Pons (tissue), 1 donor: ENCODE results near the gene LRRC58.
"Not testable (repeated sequence)": the region's sequence is repeated elsewhere in the genome, so short reads cannot be mapped to it uniquely, and the experiment has no call there.

Experiments used
- DNase-seq: peaks from one replicate; pipeline ENCODE4 v3.0.0-alpha.2; 2016; ENCODE audit warnings: low spot score

The LRRC58 gene

GRCh38 chr3:120339362-120339761, 9.8 kb downstream of the LRRC58 start:
- DNase-seq = no peak

DNA sequence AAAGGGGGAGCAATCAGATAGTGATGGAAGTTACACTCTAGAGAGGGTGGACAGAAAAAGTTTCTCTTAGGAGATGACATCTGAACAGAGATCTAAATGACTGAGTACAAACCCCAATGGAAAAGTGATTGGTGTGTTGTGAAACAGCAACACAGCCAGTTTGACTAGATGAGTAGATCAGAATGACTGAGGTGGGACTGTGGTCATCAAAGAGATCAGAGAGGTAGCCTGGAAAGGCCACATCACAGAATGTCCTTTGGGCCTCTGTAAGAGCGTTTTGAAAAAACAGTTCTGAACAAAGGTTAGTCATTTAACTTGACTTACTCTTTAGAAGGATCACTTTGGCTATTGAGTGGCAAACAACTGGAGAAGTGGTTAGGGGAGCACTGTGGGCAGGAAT, 10.6 kb downstream of the LRRC58 start:
- DNase-seq = no peak

- DNase-seq = no peak
These were observed 16.5 kb downstream of the LRRC58 start for GRCh38 chr3:120332646-120333045.

GRCh38 chr3:120331076-120331475, 18.1 kb downstream of the LRRC58 start:
- DNase-seq = no peak

DNA sequence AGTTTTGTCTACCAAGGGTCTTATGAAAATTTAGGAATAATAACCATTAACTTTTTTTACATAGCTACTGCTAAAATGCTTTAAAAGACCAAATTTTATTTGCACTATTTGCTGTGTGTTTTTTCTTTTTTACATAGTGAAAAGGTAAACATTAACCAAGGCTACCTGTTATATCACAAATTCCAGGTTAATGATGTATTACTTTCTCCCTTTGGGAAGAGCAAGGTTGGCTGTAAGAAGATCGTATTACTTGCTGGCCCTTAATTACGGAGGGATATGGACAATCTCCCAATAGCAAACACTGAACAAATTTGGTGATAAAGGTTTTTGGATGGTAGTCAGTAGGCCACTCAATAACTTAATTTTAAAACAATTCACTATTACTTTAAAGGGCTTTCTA, 22.4 kb downstream of the LRRC58 start:
- no peak for DNase-seq

DNA sequence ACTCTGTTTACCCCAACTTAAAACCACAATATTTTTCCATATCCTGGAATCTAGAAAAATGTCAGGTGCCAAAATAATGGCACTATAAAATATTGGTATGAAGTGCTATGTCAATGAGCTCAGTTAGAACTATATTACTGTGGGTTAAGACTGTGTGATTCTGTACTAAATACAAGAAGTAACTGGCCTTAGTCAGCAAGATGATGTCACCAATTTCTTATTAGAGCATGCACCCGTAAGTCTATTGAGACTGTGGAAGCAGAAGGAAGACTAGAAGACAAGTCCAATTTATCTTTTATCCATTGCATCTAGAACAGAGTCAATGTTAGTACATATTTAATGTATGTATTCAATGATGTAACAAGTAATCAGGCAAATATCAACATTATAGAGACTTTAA, 25.0 kb downstream of the LRRC58 start:
- no peak for DNase-seq

DNA sequence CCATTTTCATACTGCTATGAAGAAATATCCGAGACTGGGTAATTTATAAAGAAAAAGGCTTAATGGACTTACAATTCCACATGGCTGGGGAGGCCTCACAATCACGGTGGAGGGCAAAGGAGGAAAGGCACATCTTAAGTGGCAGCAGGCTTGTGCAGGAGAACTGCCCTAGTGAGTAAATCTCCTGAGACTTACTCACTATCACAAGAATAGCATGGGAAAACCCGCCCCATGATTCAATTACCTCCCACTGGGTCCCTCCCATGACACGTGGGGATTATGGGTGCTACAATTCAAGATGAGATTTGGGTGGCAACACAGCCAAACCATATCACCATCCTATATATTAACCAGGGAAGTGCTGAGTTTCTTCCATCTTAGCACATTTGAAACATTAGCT, 25.4 kb downstream of the LRRC58 start:
- not testable (repeated sequence) for DNase-seq

DNA sequence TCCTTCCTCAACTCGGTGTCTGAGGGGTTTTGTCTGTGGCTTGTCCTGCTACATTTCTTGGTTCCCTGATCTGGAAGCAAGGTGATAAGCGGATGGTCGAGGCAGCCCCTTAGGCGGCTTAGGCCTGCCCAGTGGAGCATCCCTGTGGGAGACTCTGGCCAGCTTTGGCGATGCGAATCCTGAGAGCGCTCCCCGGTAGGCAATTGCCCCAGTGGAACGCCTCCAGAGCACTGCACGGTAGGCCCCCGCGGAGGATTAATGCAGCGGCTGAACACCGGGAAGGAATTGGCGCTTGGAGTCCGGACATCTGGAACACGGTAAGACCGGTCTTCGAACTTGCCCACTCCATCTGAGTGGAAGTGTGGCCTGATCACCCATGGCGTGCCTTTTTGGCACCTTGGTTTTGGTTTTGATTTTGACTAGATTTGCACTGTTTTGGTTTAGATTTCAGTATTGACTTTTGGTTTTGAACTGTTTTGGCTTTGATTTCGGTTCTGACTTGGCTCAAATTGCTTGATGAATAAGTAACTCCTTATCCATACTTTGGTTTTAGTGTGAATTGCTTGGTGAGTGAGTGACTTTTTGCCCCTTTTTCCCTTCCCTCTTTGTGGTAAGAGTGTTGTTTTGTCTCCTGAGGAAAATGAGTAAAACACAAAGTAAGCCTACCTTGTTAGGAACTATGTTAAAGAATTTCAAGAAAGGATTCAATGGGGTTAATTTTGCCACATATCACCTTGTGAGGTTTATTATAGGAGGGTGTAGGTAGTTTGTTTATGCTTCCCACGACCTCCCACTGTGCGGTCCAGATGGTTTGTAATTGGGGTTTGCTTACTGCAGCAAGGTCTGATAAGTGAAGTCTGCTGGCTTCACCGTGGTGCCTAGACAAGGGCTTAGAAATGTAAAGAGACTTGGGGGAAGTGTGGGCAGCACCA, 37.0 kb downstream of the LRRC58 start:
- no peak for DNase-seq

DNA sequence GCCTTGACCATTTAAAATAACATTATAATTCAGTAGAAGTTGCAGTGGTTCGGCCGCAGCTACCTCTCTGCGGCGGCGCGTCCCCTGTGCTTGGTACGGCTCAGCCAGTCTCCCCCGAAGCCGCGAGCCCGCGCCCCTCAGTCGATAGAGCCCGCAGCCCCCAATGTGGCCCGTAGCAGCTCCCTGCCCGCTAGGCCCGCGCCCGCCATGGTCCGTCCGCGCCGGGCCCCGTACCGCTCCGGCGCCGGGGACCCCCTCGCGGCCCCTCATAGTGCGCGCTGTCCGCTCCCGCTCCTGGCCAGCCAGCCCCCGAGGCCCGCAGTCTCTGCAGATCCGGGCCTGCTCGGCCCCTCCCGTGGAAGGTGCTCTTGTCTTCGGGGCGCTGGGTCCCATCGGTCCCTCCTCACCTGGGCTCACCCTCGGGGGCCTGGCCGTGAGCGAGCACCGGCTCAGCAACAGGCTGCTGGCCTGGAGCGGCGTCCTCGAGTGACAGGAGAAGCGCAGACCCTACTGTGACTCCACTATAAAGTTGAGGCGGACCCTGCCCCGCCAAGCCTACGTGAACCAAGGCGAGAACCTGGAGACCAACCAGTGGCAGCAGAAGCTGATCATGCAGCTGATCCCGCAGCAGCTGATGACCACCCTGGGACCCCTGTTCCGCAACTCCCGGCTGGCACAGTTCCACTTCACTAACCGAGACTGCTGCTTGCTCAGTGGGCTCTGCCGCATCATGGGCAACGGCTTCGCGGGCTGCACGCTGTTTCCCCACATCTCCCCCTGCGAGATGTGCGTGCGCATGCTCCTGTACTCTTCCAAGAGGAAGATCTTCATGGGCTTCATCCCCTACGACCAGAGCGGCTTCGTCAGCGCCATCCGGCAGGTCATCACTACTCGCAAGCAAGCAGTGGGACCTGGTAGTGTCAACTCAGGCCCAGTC, 42.4 kb downstream of the LRRC58 start:
- no peak for DNase-seq

- no peak for DNase-seq
These were observed 44.5 kb downstream of the LRRC58 start for GRCh38 chr3:120304616-120305015.

DNA sequence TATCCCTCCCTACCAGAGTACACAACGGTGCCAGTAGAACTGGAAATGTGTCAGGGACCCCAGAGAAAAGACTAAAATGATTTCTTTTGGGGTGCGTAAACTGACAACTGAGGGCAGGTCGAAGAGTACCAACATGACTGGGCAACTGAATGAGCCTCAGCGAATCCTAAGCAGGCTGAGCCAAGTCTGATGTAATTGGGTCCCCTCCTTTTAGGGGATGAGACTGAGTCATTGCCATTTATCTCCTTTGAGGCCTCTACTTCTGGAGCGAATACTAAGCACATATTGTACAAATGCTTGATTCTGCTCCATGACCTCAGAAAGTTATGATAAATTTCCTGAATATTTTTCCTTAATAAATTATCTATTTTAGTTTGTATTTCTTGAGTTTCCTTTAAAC, 46.8 kb downstream of the LRRC58 start:
- DNase-seq = no peak

- DNase-seq = no peak
These were observed 48.2 kb downstream of the LRRC58 start for GRCh38 chr3:120300971-120301370.

DNA sequence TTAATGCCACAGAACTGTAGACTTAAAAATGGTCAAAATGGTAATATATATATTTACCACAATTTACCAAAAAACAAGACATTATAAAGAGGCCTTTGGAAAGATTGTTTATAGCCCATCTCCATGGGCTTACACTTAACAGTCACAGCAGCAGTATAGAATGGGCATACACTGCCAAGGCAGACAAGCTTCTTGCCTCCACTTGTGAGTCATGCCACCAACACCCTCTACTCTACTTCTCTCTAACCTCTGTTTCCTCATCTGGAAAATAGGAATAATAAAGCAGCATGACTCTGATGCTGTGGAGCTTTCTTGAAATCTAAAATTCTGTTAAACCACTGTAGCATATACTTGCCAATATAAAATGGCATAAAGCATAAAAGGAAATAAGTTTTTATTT, 49.8 kb downstream of the LRRC58 start:
- no peak for DNase-seq

GRCh38 chr3:120298996-120299395, 50.2 kb downstream of the LRRC58 start:
- DNase-seq = no peak

DNA sequence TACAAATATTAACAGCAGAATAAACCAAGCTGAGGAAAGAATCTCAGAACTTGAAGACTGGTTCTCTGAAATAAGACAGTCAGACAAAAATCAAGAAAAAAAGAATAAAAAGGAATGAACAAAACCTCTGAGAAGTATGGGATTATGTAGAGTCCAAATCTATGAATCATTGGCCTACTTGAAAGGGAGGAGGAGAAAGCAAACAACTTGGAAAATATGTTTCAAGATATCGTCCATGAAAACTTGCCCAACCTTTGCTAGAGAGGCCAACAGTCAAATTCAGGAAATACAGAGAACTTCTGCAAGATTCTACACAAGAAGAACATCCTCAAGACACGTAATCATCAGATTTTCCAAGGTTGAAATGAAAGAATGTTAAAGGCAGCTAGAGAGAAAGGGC, 57.6 kb downstream of the LRRC58 start:
- DNase-seq = not testable (repeated sequence)

GRCh38 chr3:120289636-120290035, 59.5 kb downstream of the LRRC58 start:
- no peak for DNase-seq

DNA sequence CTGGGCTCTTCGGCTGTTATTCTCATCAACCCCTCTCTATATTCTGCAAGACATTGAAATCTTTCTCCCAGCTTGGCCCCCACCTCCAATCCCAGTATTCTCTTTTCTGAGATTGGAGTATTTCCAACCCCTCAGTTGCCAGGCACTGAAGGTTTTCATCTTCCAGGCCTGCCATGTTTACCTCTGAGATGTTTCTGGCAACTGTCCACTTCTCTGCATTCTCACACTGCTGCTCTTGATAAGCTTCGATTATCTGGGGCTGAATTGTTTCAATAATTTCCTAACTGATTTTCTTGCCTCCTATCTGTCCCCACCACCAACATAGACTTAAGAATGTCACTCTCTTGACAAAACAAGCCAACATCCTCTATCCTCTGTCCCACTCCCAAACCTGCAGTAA, 62.7 kb downstream of the LRRC58 start:
- DNase-seq = no peak

DNA sequence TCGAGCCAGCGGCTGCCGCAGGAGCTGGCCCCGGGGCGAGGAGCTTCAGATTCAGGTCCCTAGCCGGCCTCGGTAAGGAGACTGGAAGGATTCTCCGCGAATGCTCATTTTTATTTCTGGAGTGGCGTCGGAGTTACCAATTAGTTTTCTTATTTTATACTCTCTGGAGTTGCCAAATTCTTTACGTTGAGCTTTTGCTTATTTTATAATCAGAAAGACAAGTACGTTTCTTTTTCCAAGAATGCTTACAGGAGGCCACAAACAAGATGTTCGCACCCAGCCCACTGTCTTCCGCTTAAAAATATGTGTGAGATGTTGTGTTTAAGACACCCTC, 63.7 kb downstream of the LRRC58 start:
- DNase-seq = no peak

DNA sequence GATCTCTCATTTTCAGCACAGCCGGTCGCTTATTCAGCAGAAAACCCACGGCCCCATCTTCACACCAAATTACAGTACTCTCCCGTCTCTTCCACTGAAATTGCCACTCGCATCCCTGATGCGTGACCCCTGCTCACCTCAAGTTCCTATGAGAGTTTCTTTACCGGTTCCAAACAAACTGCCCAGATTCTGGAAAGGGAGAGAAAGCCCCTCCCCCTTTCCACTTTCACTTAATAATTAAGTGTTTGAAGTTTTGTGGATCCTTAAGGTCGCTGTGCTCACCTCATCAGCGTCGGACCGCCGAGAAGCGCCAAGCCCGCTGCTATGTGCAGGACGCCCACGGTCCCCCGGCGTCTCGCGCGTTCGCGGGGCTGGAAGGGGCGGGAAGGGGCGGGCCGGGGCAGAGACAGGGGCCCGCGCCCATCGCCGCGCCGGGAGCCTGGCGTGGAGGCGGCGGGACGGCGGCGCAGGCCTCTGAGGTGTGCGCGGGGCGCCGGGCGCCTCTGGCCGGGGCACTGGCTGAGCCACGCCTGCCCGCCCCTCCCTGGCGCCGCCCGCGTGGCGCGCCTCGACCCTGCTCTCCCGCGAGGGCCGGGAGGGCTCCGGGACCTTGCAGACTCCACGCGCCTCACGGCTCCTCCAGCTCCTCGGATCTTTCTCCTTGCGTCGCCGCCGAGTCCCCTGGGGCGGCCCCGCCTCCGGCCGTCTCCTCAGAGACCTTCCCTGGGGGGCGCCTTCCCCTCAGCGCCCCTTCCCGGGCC, 64.2 kb downstream of the LRRC58 start, which contains the start of gene GPR156:
TSS of gene GPR156 (minus strand) at position 476 of the 761 bp plus-strand sequence. CDS start 41,124 bp downstream, outside the sequence.
- no peak for DNase-seq

GRCh38 chr3:120281261-120281660, 67.9 kb downstream of the LRRC58 start:
- DNase-seq = no peak

DNA sequence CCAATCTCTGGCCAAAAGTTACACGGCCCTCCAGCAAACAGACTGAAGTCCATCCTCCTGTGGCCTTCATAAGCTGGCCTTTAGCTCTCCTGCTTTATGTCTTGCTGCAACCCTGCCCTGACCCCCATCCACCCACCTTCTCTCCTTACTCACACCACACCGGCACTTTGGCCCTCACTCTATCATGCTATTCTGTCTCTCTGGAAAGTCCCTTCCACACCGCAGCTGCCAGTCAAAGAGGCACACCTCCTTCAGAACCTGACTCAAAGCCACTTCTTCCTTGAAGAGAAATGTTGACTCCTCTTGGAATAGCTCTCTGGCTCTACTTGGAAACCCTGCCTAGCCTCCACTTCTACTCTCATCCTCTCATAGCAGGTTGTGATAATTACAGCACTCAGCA, 68.6 kb downstream of the LRRC58 start:
- DNase-seq = no peak

- DNase-seq = no peak
These were observed 69.1 kb downstream of the LRRC58 start for GRCh38 chr3:120280026-120280425.
